ENCODE measurements around the gene MSS51. TPM values are rescaled to one million over a fixed set of nuclear protein-coding genes. Genes with fewer than 3 reads are reported as not detected.

MSS51 gene
- total and polyA plus RNA-seq, 3 donors from 2014 or later: 1.9 to 6.0 (median 3.5) TPM

DNA sequence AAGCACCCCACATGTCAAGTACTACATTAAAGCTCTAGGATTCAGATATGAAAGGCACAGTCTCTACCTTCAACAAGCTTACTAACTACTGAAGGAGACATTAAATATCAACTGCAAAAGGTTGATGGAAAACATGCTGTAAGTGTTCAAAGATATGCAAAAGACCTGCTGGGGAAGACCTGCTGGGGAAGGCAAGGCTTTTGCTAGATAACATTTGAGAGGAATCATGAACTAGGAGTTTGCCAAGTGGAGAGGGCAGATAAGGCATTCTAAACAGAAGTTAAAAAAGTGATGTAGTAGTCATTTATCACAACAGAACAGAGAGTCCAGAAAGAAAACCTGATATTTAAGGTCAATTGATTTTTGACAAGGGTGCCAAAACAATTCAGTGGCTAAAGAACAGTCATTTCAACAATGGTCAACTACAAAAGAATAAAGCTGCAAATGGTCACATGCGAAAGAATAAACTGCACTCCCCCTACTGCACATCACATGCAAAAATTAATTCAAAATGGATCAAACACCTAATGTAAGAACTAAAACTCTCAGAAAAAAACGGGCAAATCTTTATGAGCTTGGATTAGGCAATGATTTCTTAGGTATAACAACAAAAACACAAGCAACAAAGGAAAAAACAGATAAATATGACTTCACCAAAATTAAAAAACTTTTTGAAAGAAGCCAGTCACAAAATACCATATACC lies 23.0 kb upstream of the MSS51 start:
- H3K27ac ChIP-seq: no peak overlapping the region
- TF ChIP-seq, protein P1, sequence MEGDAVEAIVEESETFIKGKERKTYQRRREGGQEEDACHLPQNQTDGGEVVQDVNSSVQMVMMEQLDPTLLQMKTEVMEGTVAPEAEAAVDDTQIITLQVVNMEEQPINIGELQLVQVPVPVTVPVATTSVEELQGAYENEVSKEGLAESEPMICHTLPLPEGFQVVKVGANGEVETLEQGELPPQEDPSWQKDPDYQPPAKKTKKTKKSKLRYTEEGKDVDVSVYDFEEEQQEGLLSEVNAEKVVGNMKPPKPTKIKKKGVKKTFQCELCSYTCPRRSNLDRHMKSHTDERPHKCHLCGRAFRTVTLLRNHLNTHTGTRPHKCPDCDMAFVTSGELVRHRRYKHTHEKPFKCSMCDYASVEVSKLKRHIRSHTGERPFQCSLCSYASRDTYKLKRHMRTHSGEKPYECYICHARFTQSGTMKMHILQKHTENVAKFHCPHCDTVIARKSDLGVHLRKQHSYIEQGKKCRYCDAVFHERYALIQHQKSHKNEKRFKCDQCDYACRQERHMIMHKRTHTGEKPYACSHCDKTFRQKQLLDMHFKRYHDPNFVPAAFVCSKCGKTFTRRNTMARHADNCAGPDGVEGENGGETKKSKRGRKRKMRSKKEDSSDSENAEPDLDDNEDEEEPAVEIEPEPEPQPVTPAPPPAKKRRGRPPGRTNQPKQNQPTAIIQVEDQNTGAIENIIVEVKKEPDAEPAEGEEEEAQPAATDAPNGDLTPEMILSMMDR (IDR thresholded peaks at IDR 0.05): no peak
- no peak for TF ChIP-seq POLR2A (IDR thresholded peaks at IDR 0.05)
- intact Hi-C loops (cut with DNase I; ENCODE audit: low total_unique reads): no loop called here
- no peak overlapping the region for H3K4me3 ChIP-seq
- H3K36me3 ChIP-seq (ENCODE audit: low read depth, missing control alignments): no peaks in the 10 kb centered on the region
- no peak for DNase-seq
- H3K27me3 ChIP-seq: no peaks in the 10 kb centered on the region
- 87 to 90% methylated on average over 2 of the region's 2 CpGs for WGBS, 2 donors
- no peaks in the 10 kb centered on the region for H3K9me3 ChIP-seq
- H3K4me1 ChIP-seq: no peaks in the 10 kb centered on the region

DNA sequence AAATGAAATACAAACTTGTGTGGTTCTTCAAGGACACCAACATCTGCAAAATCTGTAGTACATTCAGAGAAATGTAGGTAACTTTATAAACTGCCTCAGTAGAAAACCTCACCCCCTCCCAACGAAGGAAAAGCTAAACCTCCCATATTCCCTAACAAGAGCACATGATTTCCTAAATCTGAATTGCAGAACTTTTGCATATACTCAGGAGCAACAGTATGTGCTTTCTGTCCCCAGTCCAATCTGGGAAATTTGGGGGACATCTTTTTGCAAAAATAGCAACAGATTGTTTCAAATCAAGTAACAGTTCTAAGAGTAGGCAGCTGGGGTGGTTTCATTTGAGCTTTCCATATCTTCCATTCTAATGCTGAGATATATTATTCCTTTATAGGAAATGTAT lies 15.8 kb upstream of the MSS51 start:
- Histone ChIP-seq H3K36me3 (ENCODE audit: low read depth, missing control alignments) (no peaks in the 10 kb centered on the region), H3K27ac (no peak overlapping the region), H3K4me3 (no peak overlapping the region), H3K4me1 (no peaks in the 10 kb centered on the region), H3K9me3 (no peaks in the 10 kb centered on the region), H3K27me3 (no peaks in the 10 kb centered on the region)
- intact Hi-C loops (cut with DNase I; ENCODE audit: low total_unique reads): no loop called here
- DNase-seq: no peak
- WGBS, 2 donors: 68 to 91% methylated on average over 1 of the region's 1 CpG
- TF ChIP-seq POLR2A (IDR thresholded peaks at IDR 0.05): no peak
- TF ChIP-seq, protein P1 (IDR thresholded peaks at IDR 0.05): no peak

GRCh38 chr10:73448384-73448783 lies 15.0 kb upstream of the MSS51 start:
- Histone ChIP-seq H3K36me3 (ENCODE audit: low read depth, missing control alignments) (no peaks in the 10 kb centered on the region), H3K4me3 (no peak overlapping the region)

DNA sequence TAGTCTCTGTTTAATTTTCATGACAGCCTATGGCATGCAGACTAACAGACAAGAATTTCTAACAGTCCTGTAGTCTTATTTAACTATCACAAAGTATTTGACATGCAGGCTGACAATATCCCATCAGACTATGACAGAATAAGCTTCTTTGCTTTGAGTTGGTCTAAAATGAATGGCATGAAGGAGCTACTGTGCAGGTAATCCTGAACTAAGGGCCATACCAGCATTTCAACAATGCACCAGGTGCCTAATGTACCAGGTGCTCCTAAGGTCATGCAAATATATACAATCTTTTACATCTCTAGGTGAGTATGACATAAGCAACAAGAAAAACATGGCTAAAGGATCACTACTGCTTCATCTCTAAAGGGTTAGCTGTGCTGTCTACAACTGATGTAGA lies 13.6 kb upstream of the MSS51 start:
- Histone ChIP-seq H3K27me3 (no peaks in the 10 kb centered on the region), H3K9me3 (no peaks in the 10 kb centered on the region), H3K4me3 (no peak overlapping the region), H3K4me1 (no peaks in the 10 kb centered on the region), H3K36me3 (ENCODE audit: low read depth, missing control alignments) (no peaks in the 10 kb centered on the region), H3K27ac (no peak overlapping the region)
- no peak for DNase-seq
- intact Hi-C loops (cut with DNase I; ENCODE audit: low total_unique reads): no loop called here
- no peak for TF ChIP-seq POLR2A (IDR thresholded peaks at IDR 0.05)
- TF ChIP-seq, protein P1 (IDR thresholded peaks at IDR 0.05): no peak

More at GRCh38 chr10:73448384-73448783, 15.0 kb upstream of the MSS51 start:
- Histone ChIP-seq H3K4me1 (no peaks in the 10 kb centered on the region), H3K27ac (no peak overlapping the region), H3K9me3 (no peaks in the 10 kb centered on the region), H3K27me3 (no peaks in the 10 kb centered on the region)
- intact Hi-C loops (cut with DNase I; ENCODE audit: low total_unique reads): no loop called here
- TF ChIP-seq, protein P1 (IDR thresholded peaks at IDR 0.05): no peak
- TF ChIP-seq POLR2A (IDR thresholded peaks at IDR 0.05): no peak
- WGBS, 2 donors: 79 to 87% methylated on average over 1 of the region's 1 CpG
- DNase-seq: no peak

- H3K4me3 ChIP-seq: no peak overlapping the region
- no peaks in the 10 kb centered on the region for H3K36me3 ChIP-seq (ENCODE audit: low read depth, missing control alignments)
- H3K27ac ChIP-seq: no peak overlapping the region
- TF ChIP-seq, protein P1 (IDR thresholded peaks at IDR 0.05): no peak
- TF ChIP-seq POLR2A (IDR thresholded peaks at IDR 0.05): no peak
- H3K27me3 ChIP-seq: no peaks in the 10 kb centered on the region
- intact Hi-C loops (cut with DNase I; ENCODE audit: low total_unique reads): no loop called here
- DNase-seq: no peak
- H3K4me1 ChIP-seq: no peaks in the 10 kb centered on the region
- no peaks in the 10 kb centered on the region for H3K9me3 ChIP-seq
- 88 to 100% methylated on average over 1 of the region's 1 CpG for WGBS, 2 donors
These were observed 11.1 kb upstream of the MSS51 start for GRCh38 chr10:73444457-73444856.
